H1 (cell line): ENCODE data around the gene ATP10D. TPM values are rescaled to one million over a fixed set of nuclear protein-coding genes. Genes with fewer than 3 reads are reported as not detected.

Source experiments
- CTCF ChIA-PET: fragments of 300-600 bp; sonication (Branson Sonifier 250); formaldehyde crosslinking; loops from one replicate; lab custom pipeline; 2021; ENCODE audit not compliant: partially characterized antibody; lab: Charles Lee
- POLR2A ChIA-PET: fragments of 300-600 bp; sonication (Branson Sonifier 250); formaldehyde crosslinking; loops from one replicate; lab custom pipeline; 2021; ENCODE audit warnings: inconsistent platforms; ENCODE audit not compliant: partially characterized antibody; lab: Charles Lee
- DNase-seq, 2 experiments: peaks; one replicate each; pipeline versions ENCODE4 v3.0.0 to v3.0.0-alpha.2; 2010 to 2022; ENCODE audit warnings: low spot score in 2 of 2, low read depth in 1 of 2, mixed read lengths in 1 of 2
- FAIRE-seq: peaks from 2 replicates; lab custom pipeline; 2011; peaks lifted over from hg19 to GRCh38; lab: Jason Lieb, UNC
- H2AFZ ChIP-seq: 2 replicates; pipeline ENCODE4 v1.8.1; 2012; ENCODE audit warnings: low read length, inconsistent platforms
- H2AK5ac ChIP-seq: 2 replicates; pipeline ENCODE4 v1.6.1; 2013; ENCODE audit warnings: low read depth, low read length
- H2BK120ac ChIP-seq: replicated peaks from 2 replicates; pipeline ENCODE3; 2013; ENCODE audit warnings: low read depth, low read length, inconsistent platforms
- H2BK12ac ChIP-seq: 2 replicates; pipeline ENCODE4 v1.6.1; 2013; ENCODE audit warnings: low read depth, low read length
- H2BK15ac ChIP-seq: 2 replicates; pipeline ENCODE4 v1.6.1; 2013; ENCODE audit warnings: low read length
- H2BK20ac ChIP-seq: 2 replicates; pipeline ENCODE4 v1.6.1; 2013; ENCODE audit warnings: low read length
- H2BK5ac ChIP-seq: 2 replicates; pipeline ENCODE4 v1.6.1; 2013; ENCODE audit warnings: low read depth, low read length
- H3K14ac ChIP-seq: 2 replicates; pipeline ENCODE4 v1.6.1; 2013; ENCODE audit warnings: inconsistent platforms; ENCODE audit not compliant: insufficient read length
- H3K18ac ChIP-seq: 2 replicates; pipeline ENCODE4 v1.6.1; 2013; ENCODE audit warnings: low read length; ENCODE audit errors: extremely low read depth
- H3K23ac ChIP-seq: 2 replicates; pipeline ENCODE4 v1.6.1; 2013; ENCODE audit warnings: inconsistent platforms; ENCODE audit not compliant: insufficient read length
- H3K23me2 ChIP-seq: 2 replicates; pipeline ENCODE4 v1.6.1; 2013; ENCODE audit warnings: low read depth, low read length
- H3K27ac ChIP-seq: 2 replicates; pipeline ENCODE4 v1.6.1; 2011; ENCODE audit warnings: low read depth, low read length, inconsistent platforms
- H3K27me3 ChIP-seq, 4 experiments: replicated peaks in 1 of 4; 1 replicate in 1 of 4; 2 replicates in 3 of 4; pipeline versions ENCODE4 v1.6.1 to v1.8.1; 2011 to 2013; ENCODE audit warnings: low read length in 3 of 4, mild to moderate bottlenecking in 3 of 4, inconsistent platforms in 2 of 4, mixed read lengths in 2 of 4, moderate library complexity in 1 of 4; ENCODE audit not compliant: control insufficient read depth in 3 of 4, insufficient read depth in 3 of 4; ENCODE audit errors: extremely low read depth in 1 of 4
- H3K36me3 ChIP-seq, 4 experiments: 2 replicates each; pipeline versions ENCODE4 v1.6.1 to v1.8.1; 2011 to 2013; ENCODE audit warnings: mild to moderate bottlenecking in 4 of 4, low read length in 3 of 4, moderate library complexity in 2 of 4, control low read depth in 1 of 4, inconsistent platforms in 1 of 4; ENCODE audit not compliant: insufficient read depth in 4 of 4, control insufficient read depth in 2 of 4
- H3K4ac ChIP-seq: replicated peaks from 2 replicates; pipeline ENCODE3; 2013; ENCODE audit warnings: low read length, low read depth, mixed read lengths, inconsistent platforms; ENCODE audit not compliant: insufficient read length
- H3K4me1 ChIP-seq, 4 experiments: replicated peaks in 1 of 4; 1 replicate in 1 of 4; 2 replicates in 3 of 4; pipeline versions ENCODE4 v1.6.1 to v1.8.1; 2011 to 2013; ENCODE audit warnings: low read length in 3 of 4, inconsistent platforms in 2 of 4, mixed read lengths in 1 of 4; ENCODE audit not compliant: insufficient read depth in 4 of 4, control insufficient read depth in 3 of 4
- H3K4me2 ChIP-seq, 2 experiments: 2 replicates each; pipeline versions ENCODE4 v1.6.1 to v1.8.1; 2011 to 2013; ENCODE audit warnings: low read depth in 2 of 2, low read length in 2 of 2, control low read depth in 1 of 2, inconsistent platforms in 1 of 2, mild to moderate bottlenecking in 1 of 2; ENCODE audit not compliant: insufficient read depth in 1 of 2
- H3K4me3 ChIP-seq, 4 experiments: fragments of 200-600, 300-600 bp in 1 of 4; sonication (generic), shearing (Covaris generic), sonication (Bioruptor Twin) in 1 of 4; 2 replicates each; pipeline versions ENCODE4 v1.5.1 to v1.8.1; 2011 to 2016; ENCODE audit warnings: low read length in 4 of 4, low read depth in 3 of 4, control low read depth in 2 of 4, inconsistent platforms in 2 of 4, mild to moderate bottlenecking in 2 of 4, mixed read lengths in 1 of 4, moderate library complexity in 1 of 4; ENCODE audit not compliant: insufficient read depth in 2 of 4; ENCODE audit errors: extremely low read depth in 1 of 4
- H3K56ac ChIP-seq: replicated peaks from 2 replicates; pipeline ENCODE3; 2013; ENCODE audit warnings: low read depth, mild to moderate bottlenecking, mixed read lengths, low read length, inconsistent platforms; ENCODE audit not compliant: insufficient read length
- H3K79me1 ChIP-seq: 2 replicates; pipeline ENCODE4 v1.6.1; 2013; ENCODE audit warnings: low read depth, low read length, control low read depth
- H3K79me2 ChIP-seq, 2 experiments: 2 replicates each; pipeline versions ENCODE4 v1.6.1 to v1.8.1; 2012 to 2013; ENCODE audit warnings: low read length in 2 of 2, mild to moderate bottlenecking in 2 of 2, inconsistent platforms in 1 of 2; ENCODE audit not compliant: insufficient read depth in 2 of 2, control insufficient read depth in 1 of 2
- H3K9ac ChIP-seq, 4 experiments: replicated peaks in 1 of 4; 1 replicate in 1 of 4; 2 replicates in 3 of 4; pipeline versions ENCODE4 v1.6.1 to v1.8.1; 2011 to 2013; ENCODE audit warnings: low read depth in 3 of 4, low read length in 3 of 4, control low read depth in 2 of 4, mild to moderate bottlenecking in 2 of 4, moderate library complexity in 2 of 4, inconsistent platforms in 1 of 4; ENCODE audit errors: extremely low read depth in 1 of 4
- H3K9me3 ChIP-seq, 2 experiments: 2 replicates each; pipeline versions ENCODE4 v1.6.1 to v1.8.1; 2012 to 2013; ENCODE audit warnings: mild to moderate bottlenecking in 2 of 2, moderate library complexity in 2 of 2, control low read depth in 1 of 2, inconsistent platforms in 1 of 2, low read depth in 1 of 2, low read length in 1 of 2, mixed read lengths in 1 of 2; ENCODE audit not compliant: insufficient read depth in 2 of 2
- H4K20me1 ChIP-seq, 2 experiments: replicated peaks in 1 of 2; 2 replicates each; pipeline versions ENCODE3 to v1.8.1; 2011 to 2013; ENCODE audit warnings: inconsistent platforms in 2 of 2, low read length in 2 of 2, mild to moderate bottlenecking in 1 of 2; ENCODE audit not compliant: insufficient read depth in 2 of 2, control insufficient read depth in 1 of 2
- H4K5ac ChIP-seq: 2 replicates; pipeline ENCODE4 v1.6.1; 2013; ENCODE audit warnings: low read length, low read depth, mixed read lengths, inconsistent platforms; ENCODE audit not compliant: insufficient read length
- H4K8ac ChIP-seq: 2 replicates; pipeline ENCODE4 v1.8.0; 2013; ENCODE audit warnings: mild to moderate bottlenecking, moderate library complexity, low read length, inconsistent platforms; ENCODE audit not compliant: insufficient read depth; ENCODE audit errors: extremely low read depth
- H4K91ac ChIP-seq: replicated peaks from 2 replicates; pipeline ENCODE3; 2013; ENCODE audit warnings: low read length, mixed read lengths, inconsistent platforms; ENCODE audit not compliant: insufficient read length
- ASH2L ChIP-seq: fragments of 200-600, 300-600 bp; sonication (generic); IDR thresholded peaks from one replicate; pipeline ENCODE4 v1.7.1; 2017; ENCODE audit warnings: low read length
- EGR1 ChIP-seq: IDR thresholded peaks from 2 replicates; pipeline ENCODE4 v1.6.1; 2011; ENCODE audit warnings: low read depth, low read length, borderline replicate concordance
- SIX5 ChIP-seq: IDR thresholded peaks from 2 replicates; pipeline ENCODE4 v1.6.1; 2011; ENCODE audit warnings: mild to moderate bottlenecking, low read depth, low read length
- WGBS, 2 experiments: shearing (Covaris generic) in 1 of 2; methylation state at CpG; one replicate each; pipeline versions ENCODE4 v1.1.6 to v1.1.7; 2013 to 2015; ENCODE audit warnings: low lambda C conversion rate in 2 of 2, mixed read lengths in 2 of 2, inconsistent platforms in 1 of 2, low coverage in 1 of 2, missing lambda C conversion rate in 1 of 2; ENCODE audit not compliant: insufficient replicate concordance in 2 of 2, insufficient coverage in 1 of 2, insufficient read length in 1 of 2; ENCODE audit errors: extremely low coverage in 1 of 2, missing lambda C conversion rate in 1 of 2; 5-methylcytosine and 5-hydroxymethylcytosine counted together
- polyA plus RNA-seq, 7 experiments: library from polyadenylated mRNA; depleted of rRNA in 3 of 7; stranded (reverse) in 5 of 7; unstranded in 2 of 7; fragments of >200 nt in 5 of 7; fragments of 200-250 nt in 2 of 7; gene quantifications; 1 replicate in 5 of 7; 2 replicates in 1 of 7; 4 replicates in 1 of 7; pipeline versions ENCODE4 v1.2.1 to v1.2.3, GENCODE V29; 2011 to 2013; ENCODE audit warnings: missing spikeins in 2 of 7, mixed read lengths in 2 of 7
- total RNA-seq: library from RNA; stranded (reverse); fragmentation: NEBNext Ultra II Directional; extraction: Animal tissue kit (Norgen Biotek cat#: 25700); gene quantifications from 2 replicates; pipeline ENCODE4 v1.2.1, GENCODE V29; 2021
- TF ChIP-seq, protein P1 (sequence below): IDR thresholded peaks from 2 replicates; pipeline ENCODE4 v1.6.1; 2011; ENCODE audit warnings: low read length, improper control_type of control experiment

Gene ATP10D
- total and polyA plus RNA-seq, 2 of the 8 experiments (the other 6 are each of a cell fraction or from before 2014, with no cell fraction given) = 2.9 to 5.9 TPM

DNA sequence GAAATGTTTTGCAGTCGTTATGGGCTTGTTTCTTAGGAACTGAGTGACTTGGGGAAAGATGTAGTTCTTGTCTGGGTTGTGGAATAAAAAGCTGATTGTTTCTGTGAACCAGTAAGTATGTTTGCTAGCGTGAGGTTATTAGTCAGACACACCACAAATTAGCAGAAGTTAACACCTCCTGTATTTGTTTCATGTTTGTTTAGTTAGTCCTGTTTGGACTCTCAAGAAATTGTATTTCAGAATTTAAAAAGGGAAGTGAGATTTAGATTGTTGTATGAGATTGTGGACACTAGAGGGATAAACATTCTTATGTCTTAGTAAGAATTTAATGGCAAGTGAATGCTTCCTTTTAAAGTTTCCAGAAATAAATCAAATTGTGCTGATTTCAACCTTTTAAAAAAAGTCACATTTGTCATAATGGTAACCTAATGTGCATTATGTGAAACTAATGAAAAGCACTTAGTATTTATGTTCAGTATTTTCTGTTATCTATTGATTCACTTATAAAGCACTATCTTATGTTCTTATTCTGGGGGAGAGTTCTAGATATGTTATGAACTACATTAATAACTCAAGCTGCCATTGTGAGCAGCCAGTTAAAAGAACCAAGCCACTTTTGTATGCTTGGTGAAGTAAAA, 25.6 kb downstream of the ATP10D start:
- Histone ChIP-seq H3K9me3 (no peaks in the 10 kb centered on the region), H4K8ac (no peak overlapping the region), H3K9ac (no peak overlapping the region), H2AFZ (no peak overlapping the region), H3K27ac (no peak overlapping the region), H2BK20ac (no peak overlapping the region), H3K79me2 (no peaks in the 10 kb centered on the region), H3K56ac (no peak overlapping the region), H3K18ac (no peak overlapping the region), H3K23me2 (no peaks in the 10 kb centered on the region; the same call in 1 of the 2 replicates), H4K20me1 (no peaks in the 10 kb centered on the region), H2BK12ac (no peak overlapping the region), H2BK5ac (no peak overlapping the region), H3K36me3 (no peaks in the 10 kb centered on the region), H4K91ac (no peak overlapping the region), H4K5ac (no peak overlapping the region), H2AK5ac (no peak overlapping the region), H3K4me2 (no peak overlapping the region), H3K4me1 (peaks cover 0 to 5% (median 0%) of the 10 kb centered on the region in 4 experiments; a peak in 1 of 7 replicates), H2BK15ac (no peak overlapping the region), H3K23ac (no peak overlapping the region), H2BK120ac (no peak overlapping the region), H3K27me3 (no peaks in the 10 kb centered on the region), H3K14ac (no peak overlapping the region), H3K79me1 (no peaks in the 10 kb centered on the region), H3K4ac (no peak overlapping the region), H3K4me3 (no peak overlapping the region)
- no peak for FAIRE-seq
- ChIA-PET CTCF (interaction anchor here (0.6 to 2.2 kb wide), 4 partner anchors 9 to 40 kb away, joined by 3 to 7 read pairs (median 4); no protein-coding TSS in a partner anchor), POLR2A (no interaction called here)
- no peak for TF ChIP-seq ASH2L
- no peak for TF ChIP-seq EGR1
- TF ChIP-seq, protein P1, sequence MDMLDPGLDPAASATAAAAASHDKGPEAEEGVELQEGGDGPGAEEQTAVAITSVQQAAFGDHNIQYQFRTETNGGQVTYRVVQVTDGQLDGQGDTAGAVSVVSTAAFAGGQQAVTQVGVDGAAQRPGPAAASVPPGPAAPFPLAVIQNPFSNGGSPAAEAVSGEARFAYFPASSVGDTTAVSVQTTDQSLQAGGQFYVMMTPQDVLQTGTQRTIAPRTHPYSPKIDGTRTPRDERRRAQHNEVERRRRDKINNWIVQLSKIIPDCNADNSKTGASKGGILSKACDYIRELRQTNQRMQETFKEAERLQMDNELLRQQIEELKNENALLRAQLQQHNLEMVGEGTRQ = no peak
- no peak for TF ChIP-seq SIX5
- 85% methylated on average over 2 of the region's 2 CpGs; no CpG with 5 or more reads in 1 of the 2 experiments for WGBS, 2 experiments
- DNase-seq = no peak
